Caco-2 (cell line): ENCODE measurements around the gene ADCY5. TPM values are rescaled to one million over a fixed set of nuclear protein-coding genes. Genes with fewer than 3 reads are reported as not detected.

Source experiments
- BruUV-seq: library from RNA; stranded (reverse); fragments of 400-500 nt; replicated peaks from 2 replicates; lab custom pipeline; 2021; lab: Mats Ljungman, UMichigan
- CTCF ChIA-PET: fragments of 300-600 bp; sonication (Branson Sonifier 250); formaldehyde crosslinking; loops from one replicate; lab custom pipeline; 2022; ENCODE audit warnings: antibody characterized with exemption; lab: Charles Lee
- POLR2A ChIA-PET: fragments of 300-600 bp; sonication (Branson Sonifier 250); formaldehyde crosslinking; loops from one replicate; lab custom pipeline; 2022; ENCODE audit warnings: antibody characterized with exemption; lab: Charles Lee
- DNase-seq, 2 experiments: peaks; one replicate each; pipeline versions ENCODE4 v3.0.0 to v3.0.0-alpha.2; 2020 to 2022
- H3K27me3 ChIP-seq: replicated peaks from 2 replicates; pipeline ENCODE4 v1.6.0; 2011; ENCODE audit warnings: low read length; ENCODE audit not compliant: control insufficient read depth, insufficient read depth
- H3K36me3 ChIP-seq: 2 replicates; pipeline ENCODE4 v1.5.1; 2011; ENCODE audit warnings: low read length; ENCODE audit not compliant: control insufficient read depth, insufficient read depth
- H3K4me1 ChIP-seq: fragments of 250-450 bp; sonication (Bioruptor Pico); 2 replicates; pipeline ENCODE4 v1.5.1; 2020; ENCODE audit warnings: mild to moderate bottlenecking
- H3K4me3 ChIP-seq: 2 replicates; pipeline ENCODE4 v1.5.1; 2011; ENCODE audit warnings: low read depth, mild to moderate bottlenecking, control low read depth, low read length
- H3K9me3 ChIP-seq: fragments of 250-450 bp; sonication (Bioruptor Pico); 2 replicates; pipeline ENCODE4 v1.5.1; 2020; ENCODE audit warnings: mild to moderate bottlenecking, moderate library complexity
- H3K27ac Mint-ChIP-seq: one replicate; pipeline ENCODE4 v1.8.0; 2022; ENCODE audit warnings: mixed read lengths; ENCODE audit not compliant: unreplicated experiment
- H3K27me3 Mint-ChIP-seq: one replicate; pipeline ENCODE4 v1.8.0; 2022; ENCODE audit warnings: mixed read lengths; ENCODE audit not compliant: insufficient read depth, unreplicated experiment
- H3K36me3 Mint-ChIP-seq: one replicate; pipeline ENCODE4 v1.8.0; 2022; ENCODE audit warnings: mild to moderate bottlenecking, mixed read lengths; ENCODE audit not compliant: insufficient read depth, unreplicated experiment
- H3K4me1 Mint-ChIP-seq: one replicate; pipeline ENCODE4 v1.8.0; 2022; ENCODE audit warnings: low read depth, mixed read lengths; ENCODE audit not compliant: unreplicated experiment
- H3K4me3 Mint-ChIP-seq: one replicate; pipeline ENCODE4 v1.8.0; 2022; ENCODE audit warnings: mild to moderate bottlenecking, moderate library complexity, mixed read lengths; ENCODE audit not compliant: unreplicated experiment
- H3K9me3 Mint-ChIP-seq: one replicate; pipeline ENCODE4 v1.8.0; 2022; ENCODE audit warnings: mixed read lengths; ENCODE audit not compliant: unreplicated experiment
- intact Hi-C: fragments of 100-400 bp; cut with micrococcal nuclease; formaldehyde crosslinking; loops from one replicate; pipeline ENCODE4 v1.10.0; 2022; ENCODE audit not compliant: unreplicated experiment
- total RNA-seq: library from RNA; stranded (reverse); gene quantifications from 2 replicates; pipeline ENCODE4 v1.2.3, GENCODE V29; 2022
- TF ChIP-seq, protein P1 (sequence below), 2 experiments: fragments of 200-600 bp in 1 of 2; IDR thresholded peaks; 1 replicate in 1 of 2; 2 replicates in 1 of 2; pipeline versions ENCODE4 v1.5.1 to v1.8.0; 2011 to 2022; ENCODE audit warnings: antibody characterized with exemption in 1 of 2, control low read depth in 1 of 2, inconsistent platforms in 1 of 2, low read depth in 1 of 2, low read length in 1 of 2, mild to moderate bottlenecking in 1 of 2, moderate library complexity in 1 of 2; ENCODE audit not compliant: insufficient read depth in 1 of 2, severe bottlenecking in 1 of 2, unreplicated experiment in 1 of 2

Gene ADCY5
- total RNA-seq, 1 experiment from 2014 or later: 0.91 TPM

DNA sequence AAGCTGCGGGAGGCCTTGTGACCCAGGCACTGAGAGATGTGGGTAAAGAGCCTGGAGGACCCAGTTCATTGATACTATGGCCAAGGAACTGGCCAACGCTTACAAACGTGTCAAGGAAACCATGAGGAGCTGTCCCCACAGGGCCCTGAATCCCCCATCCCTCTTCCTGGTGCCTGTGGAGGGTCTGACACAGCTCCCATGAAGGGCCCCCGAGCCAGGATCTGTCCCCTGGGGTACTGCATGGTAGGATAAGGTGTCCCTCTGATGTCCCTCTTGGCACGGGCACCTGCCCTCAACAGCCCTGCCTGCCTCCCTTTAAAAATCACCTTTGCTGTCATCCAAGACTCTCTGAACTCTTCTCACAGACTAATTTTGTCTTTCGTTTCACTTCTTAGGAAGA is 122.4 kb downstream of the ADCY5 start:
- TF ChIP-seq, protein P1, sequence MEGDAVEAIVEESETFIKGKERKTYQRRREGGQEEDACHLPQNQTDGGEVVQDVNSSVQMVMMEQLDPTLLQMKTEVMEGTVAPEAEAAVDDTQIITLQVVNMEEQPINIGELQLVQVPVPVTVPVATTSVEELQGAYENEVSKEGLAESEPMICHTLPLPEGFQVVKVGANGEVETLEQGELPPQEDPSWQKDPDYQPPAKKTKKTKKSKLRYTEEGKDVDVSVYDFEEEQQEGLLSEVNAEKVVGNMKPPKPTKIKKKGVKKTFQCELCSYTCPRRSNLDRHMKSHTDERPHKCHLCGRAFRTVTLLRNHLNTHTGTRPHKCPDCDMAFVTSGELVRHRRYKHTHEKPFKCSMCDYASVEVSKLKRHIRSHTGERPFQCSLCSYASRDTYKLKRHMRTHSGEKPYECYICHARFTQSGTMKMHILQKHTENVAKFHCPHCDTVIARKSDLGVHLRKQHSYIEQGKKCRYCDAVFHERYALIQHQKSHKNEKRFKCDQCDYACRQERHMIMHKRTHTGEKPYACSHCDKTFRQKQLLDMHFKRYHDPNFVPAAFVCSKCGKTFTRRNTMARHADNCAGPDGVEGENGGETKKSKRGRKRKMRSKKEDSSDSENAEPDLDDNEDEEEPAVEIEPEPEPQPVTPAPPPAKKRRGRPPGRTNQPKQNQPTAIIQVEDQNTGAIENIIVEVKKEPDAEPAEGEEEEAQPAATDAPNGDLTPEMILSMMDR (IDR thresholded peaks at IDR 0.05; ENCODE audit: insufficient read depth in 1 of 2, low read depth in 1 of 2, low read length in 1 of 2, severe bottlenecking in 1 of 2, unreplicated experiment in 1 of 2): no peak
- CTCF ChIA-PET: interaction anchor here (0.6 to 1.2 kb wide), 2 partner anchors 19 to 163 kb away, joined by 3 to 5 read pairs; no protein-coding TSS in a partner anchor
- H3K27me3 Mint-ChIP-seq: peaks cover 10% of the 10 kb centered on the region
- no peak for DNase-seq
- no peaks in the 10 kb centered on the region for H3K9me3 ChIP-seq
- no peaks in the 10 kb centered on the region for H3K4me1 ChIP-seq
- no peaks in the 10 kb centered on the region for H3K36me3 ChIP-seq
- no peak overlapping the region for H3K27ac Mint-ChIP-seq
- intact Hi-C loops: no loop called here
- POLR2A ChIA-PET: no interaction called here
- H3K4me1 Mint-ChIP-seq: no peaks in the 10 kb centered on the region
- H3K36me3 Mint-ChIP-seq: no peaks in the 10 kb centered on the region
- no peaks in the 10 kb centered on the region for H3K27me3 ChIP-seq
- no peak overlapping the region for H3K4me3 ChIP-seq
- H3K9me3 Mint-ChIP-seq: no peaks in the 10 kb centered on the region
- H3K4me3 Mint-ChIP-seq: no peak overlapping the region
- BruUV-seq: no TSS peak

- ChIA-PET POLR2A (no interaction called here), CTCF (no interaction called here)
- Mint-ChIP-seq H3K4me1 (no peaks in the 10 kb centered on the region), H3K36me3 (no peaks in the 10 kb centered on the region), H3K27me3 (peaks cover 12% of the 10 kb centered on the region), H3K4me3 (no peak overlapping the region), H3K27ac (no peak overlapping the region), H3K9me3 (no peaks in the 10 kb centered on the region)
- intact Hi-C loops: no loop called here
- no TSS peak for BruUV-seq
- no peak for DNase-seq
- Histone ChIP-seq H3K4me3 (no peak overlapping the region), H3K36me3 (no peaks in the 10 kb centered on the region), H3K9me3 (no peaks in the 10 kb centered on the region), H3K4me1 (no peaks in the 10 kb centered on the region), H3K27me3 (no peaks in the 10 kb centered on the region)
- TF ChIP-seq, protein P1 (IDR thresholded peaks at IDR 0.05; ENCODE audit: insufficient read depth in 1 of 2, low read depth in 1 of 2, low read length in 1 of 2, severe bottlenecking in 1 of 2, unreplicated experiment in 1 of 2): no peak
These were observed 123.1 kb downstream of the ADCY5 start for GRCh38 chr3:123325766-123326256.

- Histone ChIP-seq H3K4me3 (no peak overlapping the region), H3K27me3 (no peaks in the 10 kb centered on the region; the same call in 1 of the 2 replicates), H3K9me3 (no peaks in the 10 kb centered on the region), H3K36me3 (no peaks in the 10 kb centered on the region), H3K4me1 (no peaks in the 10 kb centered on the region)
- TF ChIP-seq, protein P1 (IDR thresholded peaks at IDR 0.05; ENCODE audit: insufficient read depth in 1 of 2, low read depth in 1 of 2, low read length in 1 of 2, severe bottlenecking in 1 of 2, unreplicated experiment in 1 of 2): no peak
- ChIA-PET CTCF (interaction anchor here (0.6 kb wide), 1 partner anchor 7 kb away, joined by 3 read pairs; no protein-coding TSS in a partner anchor), POLR2A (no interaction called here)
- Mint-ChIP-seq H3K9me3 (no peaks in the 10 kb centered on the region), H3K36me3 (no peaks in the 10 kb centered on the region), H3K4me3 (no peak overlapping the region), H3K4me1 (no peaks in the 10 kb centered on the region), H3K27me3 (peaks cover 12% of the 10 kb centered on the region), H3K27ac (no peak overlapping the region)
- intact Hi-C loops: no loop called here
- DNase-seq: no peak
- BruUV-seq: no TSS peak
These were observed 123.8 kb downstream of the ADCY5 start for GRCh38 chr3:123324880-123325765.
